Neural cell (in vitro differentiated cells): ENCODE measurements around the gene NOSIP. TPM values are rescaled to one million over a fixed set of nuclear protein-coding genes. Genes with fewer than 3 reads are reported as not detected.

Source experiments
- H2AFZ ChIP-seq: fragments of 200-600, 300-800 bp; sonication (generic), shearing (Covaris generic); 2 replicates; pipeline ENCODE4 v1.6.0; 2014; ENCODE audit warnings: low read depth, mild to moderate bottlenecking, antibody characterized with exemption, low read length, moderate library complexity
- H3F3A ChIP-seq: fragments of 200-600 bp; shearing (Covaris generic); 2 replicates; pipeline ENCODE4 v1.6.1; 2016; ENCODE audit warnings: mild to moderate bottlenecking, moderate library complexity, mixed read lengths, antibody characterized with exemption, low read length; ENCODE audit not compliant: insufficient read depth, poor library complexity, severe bottlenecking
- H3K27ac ChIP-seq: fragments of 200-600, 300-800 bp; sonication (generic), shearing (Covaris generic); 2 replicates; pipeline ENCODE4 v1.5.1; 2014; ENCODE audit warnings: mild to moderate bottlenecking, low read length, moderate library complexity
- H3K27me3 ChIP-seq: fragments of 300-800, 200-600 bp; sonication (generic), shearing (Covaris generic); 2 replicates; pipeline ENCODE4 v1.6.0; 2014; ENCODE audit warnings: mild to moderate bottlenecking, low read depth, low read length, moderate library complexity; ENCODE audit not compliant: insufficient read depth
- H3K36me3 ChIP-seq: fragments of 300-800, 200-600 bp; sonication (generic), shearing (Covaris generic); 2 replicates; pipeline ENCODE4 v1.5.1; 2014; ENCODE audit warnings: mild to moderate bottlenecking, antibody characterized with exemption, low read length, moderate library complexity; ENCODE audit not compliant: insufficient read depth
- H3K4me2 ChIP-seq: fragments of 300-800, 200-600 bp; sonication (generic), shearing (Covaris generic); 2 replicates; pipeline ENCODE4 v1.6.0; 2014; ENCODE audit warnings: mild to moderate bottlenecking, low read length
- H3K4me3 ChIP-seq: fragments of 300-800, 200-600 bp; sonication (generic), shearing (Covaris generic); 2 replicates; pipeline ENCODE4 v1.5.1; 2014; ENCODE audit warnings: mild to moderate bottlenecking, low read length, moderate library complexity
- H3K79me2 ChIP-seq: fragments of 200-600 bp; shearing (Covaris generic); replicated peaks from 2 replicates; pipeline ENCODE4 v1.6.0; 2014; ENCODE audit warnings: mild to moderate bottlenecking, low read length, moderate library complexity; ENCODE audit not compliant: insufficient read depth
- H3K9ac ChIP-seq: fragments of 300-800, 200-600 bp; sonication (generic), shearing (Covaris generic); 2 replicates; pipeline ENCODE4 v1.6.1; 2016; ENCODE audit warnings: mild to moderate bottlenecking, low read length, mixed read lengths
- H3K9me2 ChIP-seq: fragments of 200-600 bp; shearing (Covaris generic); 2 replicates; pipeline ENCODE4 v1.6.1; 2016; ENCODE audit warnings: mild to moderate bottlenecking, low read length, mixed read lengths; ENCODE audit not compliant: insufficient read depth
- H3K9me3 ChIP-seq: fragments of 200-600, 300-800 bp; sonication (generic), shearing (Covaris generic); 2 replicates; pipeline ENCODE4 v1.6.1; 2016; ENCODE audit warnings: mild to moderate bottlenecking, mixed run types, low read length, moderate library complexity, mixed read lengths
- H4K20me1 ChIP-seq: fragments of 200-600 bp; shearing (Covaris generic); 2 replicates; pipeline ENCODE4 v1.6.1; 2016; ENCODE audit warnings: mild to moderate bottlenecking, mixed run types; ENCODE audit not compliant: insufficient read depth
- CTCF ChIP-seq: fragments of 450-650 bp; IDR thresholded peaks from 2 replicates; pipeline ENCODE4 v1.5.1; 2014; ENCODE audit warnings: antibody characterized with exemption, mild to moderate bottlenecking, moderate library complexity; ENCODE audit not compliant: poor library complexity, severe bottlenecking
- EP300 ChIP-seq: fragments of 450-650 bp; conservative IDR thresholded peaks from 2 replicates; pipeline ENCODE4 v1.6.1; 2014; ENCODE audit warnings: antibody characterized with exemption, mild to moderate bottlenecking, moderate library complexity; ENCODE audit not compliant: poor library complexity, severe bottlenecking
- EZH2 ChIP-seq: fragments of 200-600, 300-800 bp; shearing (Covaris generic), sonication (generic); IDR thresholded peaks from 2 replicates; pipeline ENCODE4 v1.6.1; 2014; ENCODE audit warnings: antibody characterized with exemption, low read length, borderline replicate concordance, mild to moderate bottlenecking; ENCODE audit not compliant: insufficient read depth, poor library complexity, severe bottlenecking
- MXI1 ChIP-seq: fragments of 450-650 bp; conservative IDR thresholded peaks from 2 replicates; pipeline ENCODE4 v1.6.1; 2014; ENCODE audit warnings: antibody characterized with exemption, mild to moderate bottlenecking; ENCODE audit not compliant: poor library complexity, severe bottlenecking
- POLR2AphosphoS5 ChIP-seq: IDR thresholded peaks from 2 replicates; pipeline ENCODE4 v1.6.1; 2012
- RAD21 ChIP-seq: fragments of 450-650 bp; conservative IDR thresholded peaks from 2 replicates; pipeline ENCODE4 v1.6.1; 2014; ENCODE audit warnings: antibody characterized with exemption, mild to moderate bottlenecking, moderate library complexity
- REST ChIP-seq: IDR thresholded peaks from 2 replicates; pipeline ENCODE4 v1.6.1; 2012; ENCODE audit warnings: borderline replicate concordance
- SMC3 ChIP-seq: fragments of 450-650 bp; conservative IDR thresholded peaks from 2 replicates; pipeline ENCODE4 v1.6.1; 2014; ENCODE audit warnings: antibody characterized with exemption, mild to moderate bottlenecking, moderate library complexity; ENCODE audit not compliant: poor library complexity
- TAF1 ChIP-seq: IDR thresholded peaks from 2 replicates; pipeline ENCODE4 v1.6.1; 2012; ENCODE audit warnings: low read depth
- polyA plus RNA-seq: library from polyadenylated mRNA; depleted of rRNA; stranded (reverse); fragments of >200 nt; gene quantifications from 2 replicates; pipeline ENCODE4 v1.2.3, GENCODE V29; 2014

The NOSIP gene
- polyA plus RNA-seq, 1 donor from 2014 or later: 129 TPM

GRCh38 chr19:49555600-49556411 is 24.6 kb downstream of the NOSIP start:
- H2AFZ ChIP-seq: no peak overlapping the region
- no peak overlapping the region for H3K4me2 ChIP-seq
- H3K27ac ChIP-seq: no peak overlapping the region

GRCh38 chr19:49554701-49555181 is 25.6 kb downstream of the NOSIP start:
- no peaks in the 10 kb centered on the region for H3K9me2 ChIP-seq
- H2AFZ ChIP-seq: no peak overlapping the region
- no peak overlapping the region for H3K4me3 ChIP-seq
- H3F3A ChIP-seq: no peaks in the 10 kb centered on the region
- H3K79me2 ChIP-seq: no peaks in the 10 kb centered on the region
- H3K27ac ChIP-seq: no peak overlapping the region
- no peak overlapping the region for H3K4me2 ChIP-seq
- no peaks in the 10 kb centered on the region for H3K36me3 ChIP-seq
- H3K27me3 ChIP-seq: no peaks in the 10 kb centered on the region
- no peaks in the 10 kb centered on the region for H3K9me3 ChIP-seq
- no peak overlapping the region for H3K9ac ChIP-seq
- H4K20me1 ChIP-seq: no peaks in the 10 kb centered on the region
- TF ChIP-seq POLR2AphosphoS5: no peak
- TF ChIP-seq EP300: no peak
- no peak for TF ChIP-seq REST
- TF ChIP-seq CTCF: no peak
- TF ChIP-seq MXI1: no peak
- no peak for TF ChIP-seq RAD21
- no peak for TF ChIP-seq SMC3
- no peak for TF ChIP-seq EZH2
- TF ChIP-seq TAF1: no peak

More at GRCh38 chr19:49555600-49556411, 24.6 kb downstream of the NOSIP start:
- TF ChIP-seq MXI1 (no peak), RAD21 (no peak), POLR2AphosphoS5 (no peak), EZH2 (no peak)
- H3F3A ChIP-seq: no peaks in the 10 kb centered on the region
- H3K36me3 ChIP-seq: no peaks in the 10 kb centered on the region
- H3K79me2 ChIP-seq: no peaks in the 10 kb centered on the region
- no peaks in the 10 kb centered on the region for H3K27me3 ChIP-seq
- H3K9me3 ChIP-seq: no peaks in the 10 kb centered on the region
- H3K9me2 ChIP-seq: no peaks in the 10 kb centered on the region
- H4K20me1 ChIP-seq: no peaks in the 10 kb centered on the region
- H3K9ac ChIP-seq: no peak overlapping the region
- no peak overlapping the region for H3K4me3 ChIP-seq
